Loucy (cell line): ENCODE measurements around the gene SPEF1.
"Not testable (repeated sequence)": the region's sequence is repeated elsewhere in the genome, so short reads cannot be mapped to it uniquely, and the experiment has no call there.

Experiments
- H2AFZ ChIP-seq: fragments of 200-600 bp; sonication (generic); 2 replicates; pipeline ENCODE4 v1.6.0; 2016; ENCODE audit warnings: antibody characterized with exemption, mild to moderate bottlenecking, low read length, moderate library complexity
- H3F3A ChIP-seq: fragments of 200-600 bp; 2 replicates; pipeline ENCODE4 v1.6.0; 2016; ENCODE audit warnings: antibody characterized with exemption, low read depth, mild to moderate bottlenecking
- H3K27me3 ChIP-seq: fragments of 200-600 bp; sonication (generic); 2 replicates; pipeline ENCODE4 v1.6.1; 2014; ENCODE audit warnings: low read length, mild to moderate bottlenecking; ENCODE audit not compliant: insufficient read depth, poor library complexity, severe bottlenecking
- H3K36me3 ChIP-seq: fragments of 200-600 bp; sonication (generic); 2 replicates; pipeline ENCODE4 v1.6.1; 2016; ENCODE audit warnings: low read length; ENCODE audit not compliant: insufficient read depth
- H3K4me1 ChIP-seq: fragments of 200-600 bp; sonication (generic); 2 replicates; pipeline ENCODE4 v1.5.1; 2014; ENCODE audit warnings: low read length, mild to moderate bottlenecking; ENCODE audit not compliant: insufficient read depth, poor library complexity, severe bottlenecking
- H3K4me2 ChIP-seq: fragments of 200-600 bp; sonication (generic); 2 replicates; pipeline ENCODE4 v1.6.0; 2014; ENCODE audit warnings: antibody characterized with exemption, low read length, low read depth, mild to moderate bottlenecking; ENCODE audit not compliant: poor library complexity, severe bottlenecking
- H3K4me3 ChIP-seq: fragments of 200-600 bp; sonication (generic); 2 replicates; pipeline ENCODE4 v1.5.1; 2014; ENCODE audit warnings: low read length, mild to moderate bottlenecking, mixed read lengths; ENCODE audit not compliant: poor library complexity, severe bottlenecking
- H3K79me2 ChIP-seq: fragments of 200-600 bp; sonication (generic); 2 replicates; pipeline ENCODE4 v1.6.1; 2014; ENCODE audit warnings: low read length; ENCODE audit not compliant: insufficient read depth
- H3K9ac ChIP-seq: fragments of 200-600 bp; sonication (generic); 2 replicates; pipeline ENCODE4 v1.6.0; 2014; ENCODE audit warnings: mild to moderate bottlenecking, low read depth, low read length, moderate library complexity; ENCODE audit not compliant: poor library complexity, severe bottlenecking
- H3K9me2 ChIP-seq: fragments of 200-600 bp; sonication (generic); replicated peaks from 2 replicates; pipeline ENCODE4 v1.6.1; 2016; ENCODE audit warnings: low read depth, low read length, mixed read lengths
- H3K9me3 ChIP-seq: fragments of 200-600 bp; sonication (generic); 2 replicates; pipeline ENCODE4 v1.6.1; 2014; ENCODE audit warnings: mild to moderate bottlenecking, antibody characterized with exemption, low read length, low read depth; ENCODE audit not compliant: insufficient read depth
- H4K20me1 ChIP-seq: fragments of 200-600 bp; sonication (generic); 2 replicates; pipeline ENCODE4 v1.6.0; 2014; ENCODE audit warnings: antibody characterized with exemption, low read length, mild to moderate bottlenecking; ENCODE audit not compliant: insufficient read depth, poor library complexity, severe bottlenecking
- CTCF ChIP-seq: fragments of 200-600 bp; sonication (generic); conservative IDR thresholded peaks from 2 replicates; pipeline ENCODE4 v1.5.1; 2014; ENCODE audit warnings: mild to moderate bottlenecking, antibody characterized with exemption, low read length
- EZH2phosphoT487 ChIP-seq: fragments of 200-600 bp; IDR thresholded peaks from 2 replicates; pipeline ENCODE4 v1.6.1; 2018; ENCODE audit warnings: antibody characterized with exemption, mild to moderate bottlenecking, moderate library complexity, borderline replicate concordance

The SPEF1 gene

DNA sequence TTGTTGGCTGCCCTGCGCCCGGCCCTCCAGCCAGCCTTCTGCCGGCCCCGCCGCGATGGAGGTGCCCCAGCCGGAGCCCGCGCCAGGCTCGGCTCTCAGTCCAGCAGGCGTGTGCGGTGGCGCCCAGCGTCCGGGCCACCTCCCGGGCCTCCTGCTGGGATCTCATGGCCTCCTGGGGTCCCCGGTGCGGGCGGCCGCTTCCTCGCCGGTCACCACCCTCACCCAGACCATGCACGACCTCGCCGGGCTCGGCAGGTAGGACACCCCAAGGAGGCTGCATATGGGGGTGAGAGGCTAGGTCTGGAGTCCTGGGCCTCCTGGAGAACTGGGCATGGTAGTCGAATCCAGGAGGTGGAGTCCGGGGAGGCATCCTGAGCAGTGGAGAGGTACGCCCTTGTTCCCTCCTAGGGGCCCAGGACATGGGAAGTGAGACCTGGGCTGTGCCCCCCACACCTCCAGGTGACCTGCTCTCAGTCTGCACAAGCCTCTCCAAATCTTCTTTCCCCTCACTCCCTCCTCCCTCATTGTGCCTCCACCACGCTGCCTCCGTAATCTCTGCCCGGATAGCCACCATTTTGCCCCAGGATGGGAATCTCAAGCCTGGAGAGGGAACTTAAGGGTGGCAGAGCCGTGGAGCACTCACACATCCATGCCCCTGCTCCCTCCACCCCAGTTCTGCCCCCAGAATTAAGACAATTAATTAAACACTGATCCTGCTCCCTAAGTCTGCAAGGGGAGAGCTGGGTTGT, 15.4 kb upstream of the SPEF1 start:
- Histone ChIP-seq H4K20me1 (peaks cover 31% of the 10 kb centered on the region), H3K9ac (peak overlapping the region; percentile 91), H3K9me3 (no peaks in the 10 kb centered on the region), H3K79me2 (peaks cover 59% of the 10 kb centered on the region), H3K36me3 (peaks cover 17% of the 10 kb centered on the region; the same call in 1 of the 2 replicates), H3K4me2 (peak overlapping the region; percentile 88), H2AFZ (no peak overlapping the region), H3F3A (no peaks in the 10 kb centered on the region), H3K4me1 (peaks cover 45% of the 10 kb centered on the region), H3K4me3 (peak overlapping the region; percentile 98), H3K9me2 (no peaks in the 10 kb centered on the region), H3K27me3 (no peaks in the 10 kb centered on the region)
- TF ChIP-seq CTCF (no peak), EZH2phosphoT487 (no peak)

GRCh38 chr20:3795511-3796468, 14.5 kb upstream of the SPEF1 start, which contains the start of gene CDC25B:
Gene CDC25B (plus strand): TSS chr20:3796310. CDS start chr20:3796532, 222 bp downstream.
- H3K9me2 ChIP-seq, result no peaks in the 10 kb centered on the region
- no peaks in the 10 kb centered on the region for H3K27me3 ChIP-seq
- no peaks in the 10 kb centered on the region for H3F3A ChIP-seq
- peaks cover 8% of the 10 kb centered on the region; the same call in 1 of the 2 replicates for H3K36me3 ChIP-seq
- H3K9ac ChIP-seq, result peak within 1 kb of the TSS; percentile 91
- H3K9me3 ChIP-seq, result no peaks in the 10 kb centered on the region
- H2AFZ ChIP-seq, result peak within 1 kb of the TSS; percentile 99
- peaks cover 31% of the 10 kb centered on the region for H4K20me1 ChIP-seq
- peak within 1 kb of the TSS; percentile 88 for H3K4me2 ChIP-seq
- peaks cover 45% of the 10 kb centered on the region for H3K4me1 ChIP-seq
- no peak for TF ChIP-seq EZH2phosphoT487
- peak; percentile 34 for TF ChIP-seq CTCF
- peaks cover 51% of the 10 kb centered on the region for H3K79me2 ChIP-seq
- H3K4me3 ChIP-seq, result peak within 1 kb of the TSS; percentile 98

DNA sequence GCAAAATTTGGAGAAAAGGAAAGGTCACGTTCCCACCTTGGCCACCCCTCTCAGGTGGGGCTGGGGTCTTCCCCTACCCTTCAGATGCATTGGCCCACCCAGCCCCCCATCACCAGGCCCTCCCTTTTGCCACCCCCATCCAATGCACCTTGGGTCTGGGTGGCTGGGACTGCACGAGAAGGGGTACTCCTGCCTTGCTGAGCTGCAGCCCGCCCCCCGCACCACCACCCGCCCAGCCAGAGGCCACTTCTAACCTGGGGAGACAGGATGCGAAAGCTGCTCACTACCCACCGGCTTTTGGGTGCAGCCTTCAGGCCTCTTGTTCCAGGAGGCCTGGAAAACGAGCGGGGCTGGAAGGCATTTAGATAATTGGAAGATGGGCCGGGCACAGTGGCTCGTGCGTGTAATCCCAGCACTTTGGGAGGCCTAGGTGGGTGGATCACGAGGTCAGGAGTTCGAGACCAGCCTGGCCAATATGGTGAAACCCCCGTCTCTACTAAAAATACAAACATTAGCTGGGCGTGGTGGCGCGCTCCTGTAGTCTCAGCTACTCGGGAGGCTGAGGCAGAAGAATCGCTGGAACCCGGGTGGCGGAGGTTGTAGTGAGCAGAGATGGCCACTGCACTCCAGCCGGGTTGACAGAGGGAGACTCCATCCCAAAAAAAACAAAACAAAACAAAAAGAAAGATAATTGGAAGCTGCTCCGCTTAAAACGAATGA, 13.6 kb upstream of the SPEF1 start:
- Histone ChIP-seq H2AFZ (peak overlapping the region; percentile 99; the same call in 1 of the 2 replicates), H3K36me3 (no peaks in the 10 kb centered on the region), H3K9me3 (no peaks in the 10 kb centered on the region), H3F3A (no peaks in the 10 kb centered on the region), H3K9ac (peak overlapping the region; percentile 91), H3K4me3 (peak overlapping the region; percentile 98), H3K9me2 (no peaks in the 10 kb centered on the region), H3K4me2 (peak overlapping the region; percentile 87), H3K79me2 (peaks cover 42% of the 10 kb centered on the region), H4K20me1 (peaks cover 27% of the 10 kb centered on the region), H3K4me1 (peaks cover 44% of the 10 kb centered on the region), H3K27me3 (no peaks in the 10 kb centered on the region)
- no peak for TF ChIP-seq CTCF
- no peak for TF ChIP-seq EZH2phosphoT487

DNA sequence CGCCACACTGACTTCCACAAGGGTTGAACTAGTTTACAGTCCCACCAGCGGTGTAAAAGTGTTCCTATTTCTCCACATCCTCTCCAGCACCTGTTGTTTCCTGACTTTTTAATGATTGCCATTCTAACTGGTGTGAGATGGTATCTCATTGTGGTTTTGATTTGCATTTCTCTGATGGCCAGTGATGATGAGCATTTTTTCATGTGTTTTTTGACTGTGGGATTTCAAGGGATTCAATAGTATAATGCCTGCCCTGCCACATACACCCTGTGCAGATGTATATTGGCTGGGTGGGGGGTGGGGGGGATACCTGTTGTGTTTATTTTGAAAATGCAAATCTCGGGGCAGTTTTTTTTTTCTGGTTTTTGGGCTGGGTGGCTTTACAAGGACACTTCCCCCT, 12.9 kb upstream of the SPEF1 start:
- not testable (repeated sequence) for H3K9me3 ChIP-seq, H3K9me2 ChIP-seq, H3K27me3 ChIP-seq, H3K36me3 ChIP-seq, H3F3A ChIP-seq, H3K4me2 ChIP-seq, H3K4me3 ChIP-seq, H2AFZ ChIP-seq, H3K9ac ChIP-seq
- Histone ChIP-seq H3K79me2 (peaks cover 35% of the 10 kb centered on the region), H3K4me1 (peaks cover 37% of the 10 kb centered on the region), H4K20me1 (peaks cover 20% of the 10 kb centered on the region)
